IMR-90 (cell line): Measurements from ENCODE around the gene ABT1. TPM values are rescaled to one million over a fixed set of nuclear protein-coding genes. Genes with fewer than 3 reads are reported as not detected.

Experiments
- ATAC-seq: fragments of 200-7000 bp; cut with Tn5 transposase; 2 replicates; pipeline ENCODE4 v1.9.1; 2020; ENCODE audit warnings: low read depth, mild to moderate bottlenecking, moderate library complexity
- BruUV-seq: library from RNA; stranded (reverse); fragments of 400-500 nt; replicated peaks from 2 replicates; lab custom pipeline; 2021; lab: Mats Ljungman, UMichigan
- CTCF ChIA-PET: fragments of 300-600 bp; formaldehyde crosslinking; extraction: SDS; loops from one replicate; lab custom pipeline; 2021; ENCODE audit warnings: antibody characterized with exemption; lab: Yijun Ruan, JAX
- POLR2A ChIA-PET: fragments of 300-600 bp; sonication (Branson Sonifier 250); formaldehyde crosslinking; loops from one replicate; lab custom pipeline; 2022; ENCODE audit warnings: antibody characterized with exemption; ENCODE audit not compliant: unreplicated experiment; lab: Charles Lee
- DNase-seq: peaks from one replicate; pipeline ENCODE4 v3.0.0; 2013
- H2AFZ ChIP-seq: replicated peaks from 2 replicates; pipeline ENCODE3; 2013; ENCODE audit warnings: low read length, mild to moderate bottlenecking; ENCODE audit not compliant: poor library complexity
- H2AK5ac ChIP-seq: 2 replicates; pipeline ENCODE4 v1.6.1; 2013; ENCODE audit warnings: low read depth, low read length, inconsistent platforms
- H2AK9ac ChIP-seq: replicated peaks from 2 replicates; pipeline ENCODE3; 2013; ENCODE audit warnings: mild to moderate bottlenecking, low read depth, low read length, moderate library complexity; ENCODE audit not compliant: poor library complexity
- H2BK120ac ChIP-seq: 2 replicates; pipeline ENCODE4 v1.6.1; 2013; ENCODE audit warnings: low read depth, low read length, inconsistent platforms
- H2BK15ac ChIP-seq: 3 replicates; pipeline ENCODE4 v1.6.1; 2013; ENCODE audit warnings: low read depth, low read length, inconsistent platforms
- H2BK20ac ChIP-seq: 2 replicates; pipeline ENCODE4 v1.6.1; 2013; ENCODE audit warnings: low read depth, mild to moderate bottlenecking, inconsistent platforms, low read length, moderate library complexity
- H2BK5ac ChIP-seq: 2 replicates; pipeline ENCODE4 v1.6.1; 2013; ENCODE audit warnings: mild to moderate bottlenecking, low read depth, low read length, inconsistent platforms; ENCODE audit not compliant: poor library complexity, severe bottlenecking
- H3K14ac ChIP-seq: replicated peaks from 2 replicates; pipeline ENCODE4 v1.6.1; 2013; ENCODE audit warnings: low read depth, low read length, inconsistent platforms
- H3K18ac ChIP-seq: 2 replicates; pipeline ENCODE4 v1.6.1; 2013; ENCODE audit warnings: low read depth, low read length, control low read depth
- H3K23ac ChIP-seq: 2 replicates; pipeline ENCODE4 v1.6.1; 2013; ENCODE audit warnings: low read depth, low read length, inconsistent platforms
- H3K27ac ChIP-seq: 2 replicates; pipeline ENCODE4 v1.5.1; 2013; ENCODE audit warnings: mild to moderate bottlenecking, control low read depth, low read length; ENCODE audit not compliant: insufficient read depth
- H3K27me3 ChIP-seq: 2 replicates; pipeline ENCODE4 v1.6.1; 2013; ENCODE audit warnings: low read length; ENCODE audit not compliant: control insufficient read depth, insufficient read depth
- H3K36me3 ChIP-seq: 2 replicates; pipeline ENCODE4 v1.6.1; 2013; ENCODE audit warnings: low read length, mixed read lengths; ENCODE audit not compliant: control insufficient read depth, insufficient read depth
- H3K4ac ChIP-seq: 2 replicates; pipeline ENCODE4 v1.6.1; 2013; ENCODE audit warnings: low read depth, low read length, inconsistent platforms
- H3K4me1 ChIP-seq: 2 replicates; pipeline ENCODE4 v1.6.1; 2013; ENCODE audit warnings: low read length, mixed read lengths; ENCODE audit not compliant: control insufficient read depth, insufficient read depth
- H3K4me2 ChIP-seq: 2 replicates; pipeline ENCODE4 v1.6.1; 2013; ENCODE audit warnings: low read depth, mild to moderate bottlenecking, control low read depth, low read length, moderate library complexity
- H3K4me3 ChIP-seq: 2 replicates; pipeline ENCODE4 v1.5.1; 2013; ENCODE audit warnings: low read depth, mild to moderate bottlenecking, control low read depth, low read length, moderate library complexity; ENCODE audit not compliant: insufficient read depth
- H3K56ac ChIP-seq: 2 replicates; pipeline ENCODE4 v1.6.1; 2013; ENCODE audit warnings: low read length, inconsistent platforms; ENCODE audit not compliant: insufficient read depth; ENCODE audit errors: extremely low read depth
- H3K79me1 ChIP-seq, 2 experiments: 2 replicates each; pipeline ENCODE4 v1.6.1; 2013; ENCODE audit warnings: low read length in 2 of 2, inconsistent platforms in 1 of 2, low read depth in 1 of 2
- H3K9ac ChIP-seq: 2 replicates; pipeline ENCODE4 v1.6.1; 2013; ENCODE audit warnings: low read depth, low read length, control low read depth
- H3K9me1 ChIP-seq: 2 replicates; pipeline ENCODE4 v1.6.1; 2013; ENCODE audit warnings: low read length, inconsistent platforms; ENCODE audit not compliant: insufficient read depth
- H3K9me3 ChIP-seq: 2 replicates; pipeline ENCODE4 v1.6.1; 2013; ENCODE audit warnings: low read length; ENCODE audit not compliant: control insufficient read depth, insufficient read depth
- H4K20me1 ChIP-seq: 2 replicates; pipeline ENCODE4 v1.6.1; 2013; ENCODE audit warnings: low read length, inconsistent platforms; ENCODE audit not compliant: insufficient read depth
- H4K5ac ChIP-seq: 2 replicates; pipeline ENCODE4 v1.6.1; 2013; ENCODE audit warnings: mild to moderate bottlenecking, low read depth, low read length, control low read depth
- H4K8ac ChIP-seq, 2 experiments: 2 replicates each; pipeline ENCODE4 v1.6.1; 2013; ENCODE audit warnings: low read depth in 2 of 2, low read length in 2 of 2, control low read depth in 1 of 2, inconsistent platforms in 1 of 2
- H4K91ac ChIP-seq: 2 replicates; pipeline ENCODE4 v1.6.1; 2013; ENCODE audit warnings: low read depth, low read length, inconsistent platforms; ENCODE audit not compliant: insufficient read depth
- CHD1 ChIP-seq: IDR thresholded peaks from 2 replicates; pipeline ENCODE4 v1.6.1; 2012; ENCODE audit warnings: low read depth, low read length, improper control_type of control experiment
- POLR2A ChIP-seq: IDR thresholded peaks from 2 replicates; pipeline ENCODE4 v1.6.1; 2012; ENCODE audit warnings: mild to moderate bottlenecking, low read depth, low read length
- WGBS, 2 experiments: methylation state at CpG; one replicate each; pipeline versions ENCODE4 v1.1.5 to v1.1.7; 2013; ENCODE audit warnings: missing lambda C conversion rate in 2 of 2; ENCODE audit not compliant: insufficient read length in 1 of 2; ENCODE audit errors: extremely low coverage in 2 of 2; 5-methylcytosine and 5-hydroxymethylcytosine counted together
- dilution Hi-C: fragments of 300-500 bp; cut with HindIII; formaldehyde crosslinking; loops from one replicate; pipeline ENCODE4 v1.14.3; 2018; ENCODE audit warnings: low sequenced_read_pairs; ENCODE audit not compliant: unreplicated experiment
- in situ Hi-C: fragments of 300-500 bp; cut with MboI; formaldehyde crosslinking; loops from 3 replicates; pipeline ENCODE4 v1.14.3; 2019; ENCODE audit warnings: low sequenced_read_pairs, inconsistent platforms, mixed read lengths
- intact Hi-C: fragments of 100-400 bp; cut with micrococcal nuclease; formaldehyde crosslinking; loops from 2 replicates; pipeline ENCODE4 v1.10.0; 2022
- polyA plus RNA-seq, 3 experiments: library from polyadenylated mRNA; depleted of rRNA; stranded (reverse); fragments of >200 nt; gene quantifications; 2 replicates each; pipeline ENCODE4 v1.2.3, GENCODE V29; 2012; ENCODE audit warnings: low replicate concordance in 1 of 3
- total RNA-seq: library from RNA; depleted of rRNA; stranded (reverse); fragments of >200 nt; gene quantifications from 2 replicates; pipeline ENCODE4 v1.2.3, GENCODE V29; 2012

ABT1 gene
- total and polyA plus RNA-seq, 2 of the 4 experiments (the other 2 are of a cell fraction): 15.2 to 15.4 TPM

DNA sequence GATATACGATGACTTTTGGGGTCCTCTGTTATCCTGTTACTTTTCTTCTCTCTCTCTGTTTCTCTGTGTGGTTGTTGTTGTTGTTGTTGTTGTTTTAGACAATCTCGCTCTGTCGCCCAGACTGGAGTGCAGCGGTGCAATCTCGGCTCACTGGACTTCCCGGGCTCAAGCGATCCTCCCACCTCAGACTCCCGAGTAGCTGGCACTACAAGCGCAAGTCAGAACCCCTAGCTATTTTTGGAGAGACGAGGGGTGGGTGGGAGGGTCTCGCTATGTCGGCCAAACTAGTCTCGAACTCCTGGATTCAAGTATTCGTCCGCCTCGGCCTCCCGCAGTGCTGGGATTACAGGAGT, 19.1 kb upstream of the ABT1 start:
- H3K4me3 ChIP-seq: peak overlapping the region; percentile 44
- dilution Hi-C loops (no loop called here), in situ Hi-C loops (no loop called here), intact Hi-C loops (loop anchor here (1.0 kb wide), 1 partner anchor 18 kb away; no protein-coding TSS in a partner anchor)
- no peaks in the 10 kb centered on the region for H3K4me1 ChIP-seq
- peaks cover 6% of the 10 kb centered on the region for H3K27me3 ChIP-seq
- H3K27ac ChIP-seq: no peak overlapping the region
- peak overlapping the region; percentile 85 for H2AFZ ChIP-seq
- peak overlapping the region; percentile 55; the same call in 1 of the 2 replicates for H3K23ac ChIP-seq
- no peak overlapping the region for H3K18ac ChIP-seq
- H3K9ac ChIP-seq: peak overlapping the region; percentile 3; the same call in 1 of the 2 replicates
- WGBS, 2 experiments: no CpG with 5 or more reads among the region's 17 CpGs
- H2BK120ac ChIP-seq: no peak overlapping the region
- ChIA-PET POLR2A (interaction anchor here (1.0 kb wide), 1 partner anchor 293 kb away, joined by 4 read pairs; a partner anchor contains a TSS), CTCF (interaction anchor here (0.6 to 3.4 kb wide), 4 partner anchors 16 to 205 kb away, joined by 3 to 24 read pairs (median 4); no protein-coding TSS in a partner anchor)
- H3K36me3 ChIP-seq: no peaks in the 10 kb centered on the region
- no peak overlapping the region for H2AK5ac ChIP-seq
- peak overlapping the region; percentile 68 for H3K4me2 ChIP-seq
- H4K20me1 ChIP-seq: no peaks in the 10 kb centered on the region
- H4K5ac ChIP-seq: no peak overlapping the region
- no peak overlapping the region for H4K91ac ChIP-seq
- no peak overlapping the region for H2BK15ac ChIP-seq
- H3K56ac ChIP-seq: no peak overlapping the region
- no peak for DNase-seq
- TF ChIP-seq CHD1 (no peak), POLR2A (no peak)
- peaks cover 2% of the 10 kb centered on the region; the same call in 1 of the 2 replicates for H3K9me3 ChIP-seq
- H3K14ac ChIP-seq: 0 out of 2 replicates have a peak overlapping the region, but pooled peaks have one; percentile 17
- no peak overlapping the region for H2BK5ac ChIP-seq
- peak overlapping the region in 1 of 2 experiments; percentile 10; a peak in 1 of 4 replicates for H4K8ac ChIP-seq
- H2BK20ac ChIP-seq: no peak overlapping the region
- H3K4ac ChIP-seq: peak overlapping the region; percentile 35; the same call in 1 of the 2 replicates
- ATAC-seq: no peak
- H3K9me1 ChIP-seq: no peaks in the 10 kb centered on the region
- no TSS peak for BruUV-seq
- H3K79me1 ChIP-seq: no peaks in the 10 kb centered on the region
- H2AK9ac ChIP-seq: no peak overlapping the region
